ENCODE data around the gene IP6K2. TPM values are rescaled to one million over a fixed set of nuclear protein-coding genes. Genes with fewer than 3 reads are reported as not detected.

The IP6K2 gene
- total and polyA plus RNA-seq, 7 donors = 39.0 to 142 (median 77.9) TPM

GRCh38 chr3:48679411-48680391, 37.3 kb downstream of the IP6K2 start:
- intact Hi-C loops (cut with DNase I) = loop anchor here (5.0 kb wide), 1 partner anchor 72 kb away; the partner anchor contains the start of gene UQCRC1
- H3K4me3 ChIP-seq = no peak overlapping the region
- no peak for DNase-seq
- H3K9me3 ChIP-seq = no peaks in the 10 kb centered on the region
- H3K27ac ChIP-seq = no peak overlapping the region
- WGBS, 2 donors = 82% methylated on average over 20 of the region's 20 CpGs
- no peak for TF ChIP-seq CTCF (IDR thresholded peaks at IDR 0.05)
- TF ChIP-seq EP300 (IDR thresholded peaks at IDR 0.05) = no peak
- TF ChIP-seq POLR2A (IDR thresholded peaks at IDR 0.05) = no peak
- no peak for TF ChIP-seq POLR2AphosphoS5 (IDR thresholded peaks at IDR 0.05)
- H3K27me3 ChIP-seq = no peaks in the 10 kb centered on the region
- H3K36me3 ChIP-seq = peaks cover 0 to 48% (median 22%) of the 10 kb centered on the region in 4 donors
- peaks cover 0 to 18% (median 17%) of the 10 kb centered on the region in 4 donors for H3K4me1 ChIP-seq

- H3K4me1 ChIP-seq = peaks cover 0 to 9% (median 8%) of the 10 kb centered on the region in 4 donors
- no peak overlapping the region for H3K4me3 ChIP-seq
- intact Hi-C loops (cut with DNase I) = no loop called here
- no peak overlapping the region for H3K27ac ChIP-seq
- TF ChIP-seq POLR2A (IDR thresholded peaks at IDR 0.05) = no peak
- no peak for TF ChIP-seq EP300 (IDR thresholded peaks at IDR 0.05)
- TF ChIP-seq CTCF (IDR thresholded peaks at IDR 0.05) = no peak
- TF ChIP-seq POLR2AphosphoS5 (IDR thresholded peaks at IDR 0.05) = no peak
- H3K9me3 ChIP-seq = no peaks in the 10 kb centered on the region
- DNase-seq = no peak
- no peaks in the 10 kb centered on the region for H3K27me3 ChIP-seq
- H3K36me3 ChIP-seq = peaks cover 0 to 48% (median 22%) of the 10 kb centered on the region in 4 donors
- 77 to 89% methylated on average over 24 of the region's 24 CpGs for WGBS, 2 donors
Measured at GRCh38 chr3:48678566-48679380, 38.2 kb downstream of the IP6K2 start.

GRCh38 chr3:48678056-48678455, 39.0 kb downstream of the IP6K2 start:
- no peak for DNase-seq
- WGBS, 2 donors = 82 to 83% methylated on average over 4 of the region's 4 CpGs
- TF ChIP-seq POLR2AphosphoS5 (IDR thresholded peaks at IDR 0.05) (no peak), POLR2A (IDR thresholded peaks at IDR 0.05) (no peak)
- no peak overlapping the region for H3K27ac ChIP-seq
- no peaks in the 10 kb centered on the region for H3K9me3 ChIP-seq
- no peaks in the 10 kb centered on the region for H3K27me3 ChIP-seq
- no peak overlapping the region for H3K4me3 ChIP-seq
- H3K36me3 ChIP-seq = peaks cover 0 to 48% (median 22%) of the 10 kb centered on the region in 4 donors
- intact Hi-C loops (cut with DNase I) = no loop called here
- H3K4me1 ChIP-seq = peaks cover 0 to 2% (median under 1%) of the 10 kb centered on the region in 4 donors

- H3K27ac ChIP-seq = no peak overlapping the region
- H3K4me3 ChIP-seq = no peak overlapping the region
- no peaks in the 10 kb centered on the region for H3K27me3 ChIP-seq
- no peaks in the 10 kb centered on the region for H3K4me1 ChIP-seq
- TF ChIP-seq CTCF (IDR thresholded peaks at IDR 0.05) (no peak), EP300 (IDR thresholded peaks at IDR 0.05) (no peak), POLR2AphosphoS5 (IDR thresholded peaks at IDR 0.05) (no peak), POLR2A (IDR thresholded peaks at IDR 0.05) (no peak)
- H3K9me3 ChIP-seq = no peaks in the 10 kb centered on the region
- no peak for DNase-seq
- intact Hi-C loops (cut with DNase I) = no loop called here
- H3K36me3 ChIP-seq = peaks cover 0 to 19% (median 9%) of the 10 kb centered on the region in 4 donors
- WGBS, 2 donors = 92 to 95% methylated on average over 9 of the region's 9 CpGs
Measured at GRCh38 chr3:48674505-48674904, 42.5 kb downstream of the IP6K2 start.

- WGBS, 2 donors = 58 to 71% methylated on average over 1 of the region's 1 CpG
Measured at GRCh38 chr3:48672522-48672921, 44.5 kb downstream of the IP6K2 start.

More at GRCh38 chr3:48672522-48672921, 44.5 kb downstream of the IP6K2 start:
- H3K4me3 ChIP-seq = no peak overlapping the region
- intact Hi-C loops (cut with DNase I) = no loop called here
- no peaks in the 10 kb centered on the region for H3K4me1 ChIP-seq
- H3K27me3 ChIP-seq = no peaks in the 10 kb centered on the region
- peaks cover 0 to 3% (median 0%) of the 10 kb centered on the region in 4 donors for H3K36me3 ChIP-seq
- no peak for TF ChIP-seq EP300 (IDR thresholded peaks at IDR 0.05)
- no peak for TF ChIP-seq CTCF (IDR thresholded peaks at IDR 0.05)
- no peak for TF ChIP-seq POLR2A (IDR thresholded peaks at IDR 0.05)
- TF ChIP-seq POLR2AphosphoS5 (IDR thresholded peaks at IDR 0.05) = no peak
- H3K9me3 ChIP-seq = no peaks in the 10 kb centered on the region
- no peak for DNase-seq
- H3K27ac ChIP-seq = no peak overlapping the region

Measured in sigmoid colon (tissue), 7 donors.